Measurements from ENCODE around the gene DTNA. TPM values are rescaled to one million over a fixed set of nuclear protein-coding genes. Genes with fewer than 3 reads are reported as not detected.

DTNA gene
- polyA plus RNA-seq, 1 donor (not counting 4 experiments of a cell fraction or from before 2014, with no cell fraction given), result 0.81 TPM

GRCh38 chr18:34887881-34888580, 177.9 kb downstream of the DTNA start:
- no peaks in the 10 kb centered on the region for H3K79me2 ChIP-seq (ENCODE audit: control insufficient read depth, insufficient read depth, low read length)
- DNase-seq (ENCODE audit: low read depth, low spot score) (no peak), FAIRE-seq (no peak)
- H3K9ac ChIP-seq (ENCODE audit: control insufficient read depth, extremely low read depth, insufficient read depth, low read length), result no peak overlapping the region
- H3K9me1 ChIP-seq (ENCODE audit: control insufficient read depth, extremely low read depth, insufficient read depth, low read length), result no peaks in the 10 kb centered on the region
- no peaks in the 10 kb centered on the region for H3K27me3 ChIP-seq (ENCODE audit: control insufficient read depth, extremely low read depth, insufficient read depth, low read length)
- TF ChIP-seq CTCF (optimal IDR thresholded peaks at IDR 0.05 in 1 of 3, IDR thresholded peaks at IDR 0.05 in 1 of 3, conservative IDR thresholded peaks at IDR 0.05 in 1 of 3; ENCODE audit: extremely low read depth in 1 of 3, insufficient read depth in 2 of 3, low read length in 3 of 3) (no peak), EZH2 (IDR thresholded peaks at IDR 0.05; ENCODE audit: low read length) (no peak)
- no peaks in the 10 kb centered on the region for H3K9me3 ChIP-seq (ENCODE audit: control insufficient read depth, low read depth, low read length)
- no peak overlapping the region for H3K4me3 ChIP-seq (ENCODE audit: control insufficient read depth in 2 of 3, extremely low read depth in 1 of 3, insufficient read depth in 2 of 3, low read depth in 1 of 3, low read length in 3 of 3)
- no peak overlapping the region for H3K4me2 ChIP-seq (ENCODE audit: control insufficient read depth, extremely low read depth, insufficient read depth, low read depth, low read length)
- H3K27ac ChIP-seq (ENCODE audit: control insufficient read depth, insufficient read depth, low read length), result no peak overlapping the region
- H3K36me3 ChIP-seq (ENCODE audit: control insufficient read depth in 2 of 2, extremely low read depth in 1 of 2, insufficient read depth in 2 of 2, low read length in 2 of 2), result no peaks in the 10 kb centered on the region
- no peaks in the 10 kb centered on the region for H3K4me1 ChIP-seq (ENCODE audit: control insufficient read depth, extremely low read depth, insufficient read depth, low read length)
- no peak overlapping the region for H2AFZ ChIP-seq (ENCODE audit: control insufficient read depth, low read length)
- H4K20me1 ChIP-seq (ENCODE audit: control insufficient read depth, extremely low read depth, insufficient read depth, low read length), result no peaks in the 10 kb centered on the region
- dilution Hi-C loops (cut with MboI; ENCODE audit: extremely low pct_ligation_motif_present, low sequenced_read_pairs), result no loop called here

- no peak overlapping the region for H3K9ac ChIP-seq (ENCODE audit: control insufficient read depth, extremely low read depth, insufficient read depth, low read length)
- DNase-seq (ENCODE audit: low read depth, low spot score), result no peak
- no peak overlapping the region for H3K4me2 ChIP-seq (ENCODE audit: control insufficient read depth, extremely low read depth, insufficient read depth, low read depth, low read length)
- TF ChIP-seq CTCF (optimal IDR thresholded peaks at IDR 0.05 in 1 of 3, IDR thresholded peaks at IDR 0.05 in 1 of 3, conservative IDR thresholded peaks at IDR 0.05 in 1 of 3; ENCODE audit: extremely low read depth in 1 of 3, insufficient read depth in 2 of 3, low read length in 3 of 3) (no peak), EZH2 (IDR thresholded peaks at IDR 0.05; ENCODE audit: low read length) (no peak)
- no peaks in the 10 kb centered on the region for H3K9me1 ChIP-seq (ENCODE audit: control insufficient read depth, extremely low read depth, insufficient read depth, low read length)
- no peaks in the 10 kb centered on the region for H4K20me1 ChIP-seq (ENCODE audit: control insufficient read depth, extremely low read depth, insufficient read depth, low read length)
- no peaks in the 10 kb centered on the region for H3K9me3 ChIP-seq (ENCODE audit: control insufficient read depth, low read depth, low read length)
- no peak overlapping the region for H2AFZ ChIP-seq (ENCODE audit: control insufficient read depth, low read length)
- H3K36me3 ChIP-seq (ENCODE audit: control insufficient read depth in 2 of 2, extremely low read depth in 1 of 2, insufficient read depth in 2 of 2, low read length in 2 of 2), result no peaks in the 10 kb centered on the region
- no peak overlapping the region for H3K4me3 ChIP-seq (ENCODE audit: control insufficient read depth in 2 of 3, extremely low read depth in 1 of 3, insufficient read depth in 2 of 3, low read depth in 1 of 3, low read length in 3 of 3)
- H3K4me1 ChIP-seq (ENCODE audit: control insufficient read depth, extremely low read depth, insufficient read depth, low read length), result no peaks in the 10 kb centered on the region
- H3K27ac ChIP-seq (ENCODE audit: control insufficient read depth, insufficient read depth, low read length), result no peak overlapping the region
- H3K27me3 ChIP-seq (ENCODE audit: control insufficient read depth, extremely low read depth, insufficient read depth, low read length), result no peaks in the 10 kb centered on the region
- no peaks in the 10 kb centered on the region for H3K79me2 ChIP-seq (ENCODE audit: control insufficient read depth, insufficient read depth, low read length)
- dilution Hi-C loops (cut with MboI; ENCODE audit: extremely low pct_ligation_motif_present, low sequenced_read_pairs), result no loop called here
- no peak for FAIRE-seq
Observed at GRCh38 chr18:34890486-34891085, 180.5 kb downstream of the DTNA start.
